Neural cell (in vitro differentiated cells): Measurements from ENCODE around the gene STX8. TPM values are rescaled to one million over a fixed set of nuclear protein-coding genes. Genes with fewer than 3 reads are reported as not detected.
"Not testable (repeated sequence)": the region's sequence is repeated elsewhere in the genome, so short reads cannot be mapped to it uniquely, and the experiment has no call there.

Experiments used
- H2AFZ ChIP-seq: fragments of 200-600, 300-800 bp; sonication (generic), shearing (Covaris generic); 2 replicates; pipeline ENCODE4 v1.6.0; 2014; ENCODE audit warnings: low read depth, mild to moderate bottlenecking, antibody characterized with exemption, low read length, moderate library complexity
- H3F3A ChIP-seq: fragments of 200-600 bp; shearing (Covaris generic); 2 replicates; pipeline ENCODE4 v1.6.1; 2016; ENCODE audit warnings: mild to moderate bottlenecking, moderate library complexity, mixed read lengths, antibody characterized with exemption, low read length; ENCODE audit not compliant: insufficient read depth, poor library complexity, severe bottlenecking
- H3K27ac ChIP-seq: fragments of 200-600, 300-800 bp; sonication (generic), shearing (Covaris generic); 2 replicates; pipeline ENCODE4 v1.5.1; 2014; ENCODE audit warnings: mild to moderate bottlenecking, low read length, moderate library complexity
- H3K27me3 ChIP-seq: fragments of 300-800, 200-600 bp; sonication (generic), shearing (Covaris generic); 2 replicates; pipeline ENCODE4 v1.6.0; 2014; ENCODE audit warnings: mild to moderate bottlenecking, low read depth, low read length, moderate library complexity; ENCODE audit not compliant: insufficient read depth
- H3K36me3 ChIP-seq: fragments of 300-800, 200-600 bp; sonication (generic), shearing (Covaris generic); 2 replicates; pipeline ENCODE4 v1.5.1; 2014; ENCODE audit warnings: mild to moderate bottlenecking, antibody characterized with exemption, low read length, moderate library complexity; ENCODE audit not compliant: insufficient read depth
- H3K4me2 ChIP-seq: fragments of 300-800, 200-600 bp; sonication (generic), shearing (Covaris generic); 2 replicates; pipeline ENCODE4 v1.6.0; 2014; ENCODE audit warnings: mild to moderate bottlenecking, low read length
- H3K4me3 ChIP-seq: fragments of 300-800, 200-600 bp; sonication (generic), shearing (Covaris generic); 2 replicates; pipeline ENCODE4 v1.5.1; 2014; ENCODE audit warnings: mild to moderate bottlenecking, low read length, moderate library complexity
- H3K79me2 ChIP-seq: fragments of 200-600 bp; shearing (Covaris generic); replicated peaks from 2 replicates; pipeline ENCODE4 v1.6.0; 2014; ENCODE audit warnings: mild to moderate bottlenecking, low read length, moderate library complexity; ENCODE audit not compliant: insufficient read depth
- H3K9ac ChIP-seq: fragments of 300-800, 200-600 bp; sonication (generic), shearing (Covaris generic); 2 replicates; pipeline ENCODE4 v1.6.1; 2016; ENCODE audit warnings: mild to moderate bottlenecking, low read length, mixed read lengths
- H3K9me2 ChIP-seq: fragments of 200-600 bp; shearing (Covaris generic); 2 replicates; pipeline ENCODE4 v1.6.1; 2016; ENCODE audit warnings: mild to moderate bottlenecking, low read length, mixed read lengths; ENCODE audit not compliant: insufficient read depth
- H3K9me3 ChIP-seq: fragments of 200-600, 300-800 bp; sonication (generic), shearing (Covaris generic); 2 replicates; pipeline ENCODE4 v1.6.1; 2016; ENCODE audit warnings: mild to moderate bottlenecking, mixed run types, low read length, moderate library complexity, mixed read lengths
- H4K20me1 ChIP-seq: fragments of 200-600 bp; shearing (Covaris generic); 2 replicates; pipeline ENCODE4 v1.6.1; 2016; ENCODE audit warnings: mild to moderate bottlenecking, mixed run types; ENCODE audit not compliant: insufficient read depth
- EP300 ChIP-seq: fragments of 450-650 bp; conservative IDR thresholded peaks from 2 replicates; pipeline ENCODE4 v1.6.1; 2014; ENCODE audit warnings: antibody characterized with exemption, mild to moderate bottlenecking, moderate library complexity; ENCODE audit not compliant: poor library complexity, severe bottlenecking
- EZH2 ChIP-seq: fragments of 200-600, 300-800 bp; shearing (Covaris generic), sonication (generic); IDR thresholded peaks from 2 replicates; pipeline ENCODE4 v1.6.1; 2014; ENCODE audit warnings: antibody characterized with exemption, low read length, borderline replicate concordance, mild to moderate bottlenecking; ENCODE audit not compliant: insufficient read depth, poor library complexity, severe bottlenecking
- MXI1 ChIP-seq: fragments of 450-650 bp; conservative IDR thresholded peaks from 2 replicates; pipeline ENCODE4 v1.6.1; 2014; ENCODE audit warnings: antibody characterized with exemption, mild to moderate bottlenecking; ENCODE audit not compliant: poor library complexity, severe bottlenecking
- POLR2AphosphoS5 ChIP-seq: IDR thresholded peaks from 2 replicates; pipeline ENCODE4 v1.6.1; 2012
- RAD21 ChIP-seq: fragments of 450-650 bp; conservative IDR thresholded peaks from 2 replicates; pipeline ENCODE4 v1.6.1; 2014; ENCODE audit warnings: antibody characterized with exemption, mild to moderate bottlenecking, moderate library complexity
- REST ChIP-seq: IDR thresholded peaks from 2 replicates; pipeline ENCODE4 v1.6.1; 2012; ENCODE audit warnings: borderline replicate concordance
- SMC3 ChIP-seq: fragments of 450-650 bp; conservative IDR thresholded peaks from 2 replicates; pipeline ENCODE4 v1.6.1; 2014; ENCODE audit warnings: antibody characterized with exemption, mild to moderate bottlenecking, moderate library complexity; ENCODE audit not compliant: poor library complexity
- TAF1 ChIP-seq: IDR thresholded peaks from 2 replicates; pipeline ENCODE4 v1.6.1; 2012; ENCODE audit warnings: low read depth
- polyA plus RNA-seq: library from polyadenylated mRNA; depleted of rRNA; stranded (reverse); fragments of >200 nt; gene quantifications from 2 replicates; pipeline ENCODE4 v1.2.3, GENCODE V29; 2014
- TF ChIP-seq, protein P1 (sequence below): fragments of 450-650 bp; IDR thresholded peaks from 2 replicates; pipeline ENCODE4 v1.5.1; 2014; ENCODE audit warnings: antibody characterized with exemption, mild to moderate bottlenecking, moderate library complexity; ENCODE audit not compliant: poor library complexity, severe bottlenecking

STX8 gene
- polyA plus RNA-seq, 1 donor from 2014 or later = 100 TPM

DNA sequence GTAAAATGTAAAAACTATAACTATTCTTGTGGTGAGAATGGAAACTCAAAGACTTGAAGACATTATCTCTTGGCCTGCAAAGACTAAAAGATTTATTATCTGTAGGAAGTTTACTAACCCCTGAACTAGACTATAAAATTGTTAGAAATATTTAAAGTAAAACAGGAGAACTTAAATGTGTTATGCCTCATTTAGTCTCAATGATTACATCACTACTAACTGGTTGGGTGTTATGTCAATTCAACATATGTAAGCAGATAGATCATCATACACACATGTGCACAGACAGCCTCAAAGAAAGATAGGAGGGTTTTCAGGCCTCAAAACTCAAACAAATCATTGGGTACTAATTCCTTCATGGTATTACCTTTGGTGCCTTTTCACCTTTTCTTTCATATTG, 7.6 kb downstream of the STX8 start:
- Histone ChIP-seq H3K9me2 (no peaks in the 10 kb centered on the region), H3F3A (no peaks in the 10 kb centered on the region), H3K4me2 (no peak overlapping the region), H3K36me3 (peaks cover 4% of the 10 kb centered on the region), H3K9ac (no peak overlapping the region), H3K27ac (no peak overlapping the region), H3K9me3 (no peaks in the 10 kb centered on the region), H3K4me3 (no peak overlapping the region), H2AFZ (no peak overlapping the region), H3K79me2 (no peaks in the 10 kb centered on the region), H4K20me1 (no peaks in the 10 kb centered on the region), H3K27me3 (no peaks in the 10 kb centered on the region)
- TF ChIP-seq SMC3 (no peak), RAD21 (no peak), MXI1 (no peak), EZH2 (no peak), REST (no peak), TAF1 (no peak), EP300 (no peak), POLR2AphosphoS5 (no peak)
- TF ChIP-seq, protein P1, sequence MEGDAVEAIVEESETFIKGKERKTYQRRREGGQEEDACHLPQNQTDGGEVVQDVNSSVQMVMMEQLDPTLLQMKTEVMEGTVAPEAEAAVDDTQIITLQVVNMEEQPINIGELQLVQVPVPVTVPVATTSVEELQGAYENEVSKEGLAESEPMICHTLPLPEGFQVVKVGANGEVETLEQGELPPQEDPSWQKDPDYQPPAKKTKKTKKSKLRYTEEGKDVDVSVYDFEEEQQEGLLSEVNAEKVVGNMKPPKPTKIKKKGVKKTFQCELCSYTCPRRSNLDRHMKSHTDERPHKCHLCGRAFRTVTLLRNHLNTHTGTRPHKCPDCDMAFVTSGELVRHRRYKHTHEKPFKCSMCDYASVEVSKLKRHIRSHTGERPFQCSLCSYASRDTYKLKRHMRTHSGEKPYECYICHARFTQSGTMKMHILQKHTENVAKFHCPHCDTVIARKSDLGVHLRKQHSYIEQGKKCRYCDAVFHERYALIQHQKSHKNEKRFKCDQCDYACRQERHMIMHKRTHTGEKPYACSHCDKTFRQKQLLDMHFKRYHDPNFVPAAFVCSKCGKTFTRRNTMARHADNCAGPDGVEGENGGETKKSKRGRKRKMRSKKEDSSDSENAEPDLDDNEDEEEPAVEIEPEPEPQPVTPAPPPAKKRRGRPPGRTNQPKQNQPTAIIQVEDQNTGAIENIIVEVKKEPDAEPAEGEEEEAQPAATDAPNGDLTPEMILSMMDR = no peak

DNA sequence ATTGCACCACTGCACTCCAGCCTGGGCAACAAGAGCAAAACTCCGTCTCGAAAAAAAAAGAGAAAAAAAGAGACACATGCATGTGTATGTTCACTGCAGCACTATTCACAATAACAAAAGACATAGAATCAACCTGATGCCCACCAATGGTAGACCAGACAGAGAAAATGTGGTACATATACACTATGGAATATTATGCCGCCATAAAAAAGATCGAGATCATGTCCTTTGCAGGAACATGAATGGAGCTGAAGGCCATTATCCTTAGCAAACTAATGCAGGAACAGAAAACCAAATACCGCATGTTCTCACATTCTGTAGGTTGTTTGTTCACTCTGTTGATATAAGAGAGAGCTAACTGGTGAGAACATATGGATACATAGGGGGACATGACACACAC, 8.9 kb downstream of the STX8 start:
- not testable (repeated sequence) for H3K27ac ChIP-seq, H3K9ac ChIP-seq, H3F3A ChIP-seq, H3K9me3 ChIP-seq, H3K9me2 ChIP-seq, H4K20me1 ChIP-seq, H3K36me3 ChIP-seq, H3K79me2 ChIP-seq, H3K27me3 ChIP-seq, H3K4me3 ChIP-seq, H2AFZ ChIP-seq, H3K4me2 ChIP-seq

DNA sequence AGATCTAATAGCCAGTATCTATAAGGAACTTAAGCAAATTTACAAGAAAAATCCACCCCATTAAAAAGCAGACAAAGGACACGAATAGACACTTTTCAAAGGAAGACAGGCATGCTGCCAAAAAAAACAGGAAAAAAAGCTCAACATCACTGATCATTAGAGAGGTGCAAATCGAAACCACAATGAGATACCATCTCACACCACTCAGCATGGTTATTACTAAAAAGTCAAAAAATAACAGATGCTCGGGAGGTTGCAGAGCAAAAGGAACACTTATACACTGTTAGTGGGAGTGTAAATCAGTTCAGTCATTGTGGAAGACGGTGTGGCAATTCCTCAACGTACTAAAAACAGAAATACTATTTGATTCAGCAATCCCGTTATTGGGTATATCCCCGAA, 9.6 kb downstream of the STX8 start:
- no peaks in the 10 kb centered on the region for H3K9me3 ChIP-seq
- no peaks in the 10 kb centered on the region for H3F3A ChIP-seq
- no peaks in the 10 kb centered on the region for H3K27me3 ChIP-seq
- no peak overlapping the region for H3K4me2 ChIP-seq
- H3K4me3 ChIP-seq = no peak overlapping the region
- H2AFZ ChIP-seq = no peak overlapping the region
- no peaks in the 10 kb centered on the region for H3K79me2 ChIP-seq
- no peak overlapping the region for H3K27ac ChIP-seq
- no peak for TF ChIP-seq POLR2AphosphoS5
- H4K20me1 ChIP-seq = no peaks in the 10 kb centered on the region
- no peaks in the 10 kb centered on the region for H3K9me2 ChIP-seq
- peaks cover 4% of the 10 kb centered on the region for H3K36me3 ChIP-seq
- H3K9ac ChIP-seq = no peak overlapping the region
